ENCODE data around the gene GPR37. TPM values are rescaled to one million over a fixed set of nuclear protein-coding genes. Genes with fewer than 3 reads are reported as not detected.

Gene GPR37
- total RNA-seq, 1 experiment from 2014 or later = 1.3 TPM

DNA sequence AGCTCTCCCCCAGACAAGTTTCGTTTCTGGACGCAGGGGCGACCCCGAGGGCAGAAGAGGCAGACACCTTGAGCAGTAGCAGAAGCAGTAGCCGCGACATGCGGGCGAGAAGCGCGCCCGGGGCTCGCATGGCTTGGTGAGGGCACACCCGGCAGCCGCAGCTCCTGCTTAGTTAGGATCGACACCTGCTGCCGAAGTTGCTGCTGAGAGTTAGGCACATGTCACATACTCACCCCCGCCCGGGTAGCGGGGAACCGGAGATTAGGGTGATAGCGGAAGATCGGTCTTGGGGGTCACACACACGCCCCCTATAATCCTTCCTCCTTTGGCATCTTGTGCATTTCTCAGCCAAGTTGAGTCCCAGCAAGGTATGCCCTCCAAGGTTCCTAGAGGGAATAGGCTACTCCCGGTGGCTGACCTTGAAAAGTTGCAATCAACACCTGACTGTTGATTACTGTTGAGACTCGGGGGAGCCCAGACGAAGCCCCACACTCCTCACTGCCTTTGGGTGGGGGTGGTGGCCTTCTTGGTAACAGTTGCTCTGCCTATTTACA, 668 bp downstream of the GPR37 start:
- DNase-seq (ENCODE audit: low read depth, low spot score) = no peak
- in situ Hi-C loops (cut with HindIII; ENCODE audit: low pct_unique_long_range_greater_than_20kb, low sequenced_read_pairs) = no loop called here
- Histone ChIP-seq H3K27me3 (ENCODE audit: control insufficient read depth, insufficient read depth, low read length) (peaks cover 19% of the 10 kb centered on the region), H3K4me1 (ENCODE audit: control insufficient read depth, insufficient read depth, low read length) (no peaks in the 10 kb centered on the region; the same call in 1 of the 2 replicates), H3K4me3 (ENCODE audit: low read depth in 2 of 2, low read length in 2 of 2) (peak overlapping the region; percentile 51 to 56), H3K27ac (ENCODE audit: low read length) (no peak overlapping the region), H3K36me3 (ENCODE audit: control insufficient read depth, insufficient read depth, low read length) (no peaks in the 10 kb centered on the region), H3K9me3 (ENCODE audit: control insufficient read depth, insufficient read depth, low read depth, low read length) (no peaks in the 10 kb centered on the region)
- CTCF ChIA-PET = interaction anchor here (0.6 kb wide), 1 partner anchor 169 kb away, joined by 5 read pairs; no protein-coding TSS in a partner anchor
- TF ChIP-seq POLR2AphosphoS5 (IDR thresholded peaks at IDR 0.05; ENCODE audit: low read depth, low read length) (no peak), SIN3A (IDR thresholded peaks at IDR 0.05; ENCODE audit: borderline replicate concordance, insufficient read depth, low read depth, low read length) (no peak), TCF7L2 (IDR thresholded peaks at IDR 0.05; ENCODE audit: low read depth, low read length) (no peak)
- TF ChIP-seq, protein P1, sequence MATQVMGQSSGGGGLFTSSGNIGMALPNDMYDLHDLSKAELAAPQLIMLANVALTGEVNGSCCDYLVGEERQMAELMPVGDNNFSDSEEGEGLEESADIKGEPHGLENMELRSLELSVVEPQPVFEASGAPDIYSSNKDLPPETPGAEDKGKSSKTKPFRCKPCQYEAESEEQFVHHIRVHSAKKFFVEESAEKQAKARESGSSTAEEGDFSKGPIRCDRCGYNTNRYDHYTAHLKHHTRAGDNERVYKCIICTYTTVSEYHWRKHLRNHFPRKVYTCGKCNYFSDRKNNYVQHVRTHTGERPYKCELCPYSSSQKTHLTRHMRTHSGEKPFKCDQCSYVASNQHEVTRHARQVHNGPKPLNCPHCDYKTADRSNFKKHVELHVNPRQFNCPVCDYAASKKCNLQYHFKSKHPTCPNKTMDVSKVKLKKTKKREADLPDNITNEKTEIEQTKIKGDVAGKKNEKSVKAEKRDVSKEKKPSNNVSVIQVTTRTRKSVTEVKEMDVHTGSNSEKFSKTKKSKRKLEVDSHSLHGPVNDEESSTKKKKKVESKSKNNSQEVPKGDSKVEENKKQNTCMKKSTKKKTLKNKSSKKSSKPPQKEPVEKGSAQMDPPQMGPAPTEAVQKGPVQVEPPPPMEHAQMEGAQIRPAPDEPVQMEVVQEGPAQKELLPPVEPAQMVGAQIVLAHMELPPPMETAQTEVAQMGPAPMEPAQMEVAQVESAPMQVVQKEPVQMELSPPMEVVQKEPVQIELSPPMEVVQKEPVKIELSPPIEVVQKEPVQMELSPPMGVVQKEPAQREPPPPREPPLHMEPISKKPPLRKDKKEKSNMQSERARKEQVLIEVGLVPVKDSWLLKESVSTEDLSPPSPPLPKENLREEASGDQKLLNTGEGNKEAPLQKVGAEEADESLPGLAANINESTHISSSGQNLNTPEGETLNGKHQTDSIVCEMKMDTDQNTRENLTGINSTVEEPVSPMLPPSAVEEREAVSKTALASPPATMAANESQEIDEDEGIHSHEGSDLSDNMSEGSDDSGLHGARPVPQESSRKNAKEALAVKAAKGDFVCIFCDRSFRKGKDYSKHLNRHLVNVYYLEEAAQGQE (IDR thresholded peaks at IDR 0.05; ENCODE audit: insufficient read depth in 1 of 2, low read depth in 2 of 2, low read length in 1 of 2) = no peak
- TF ChIP-seq, protein P2, sequence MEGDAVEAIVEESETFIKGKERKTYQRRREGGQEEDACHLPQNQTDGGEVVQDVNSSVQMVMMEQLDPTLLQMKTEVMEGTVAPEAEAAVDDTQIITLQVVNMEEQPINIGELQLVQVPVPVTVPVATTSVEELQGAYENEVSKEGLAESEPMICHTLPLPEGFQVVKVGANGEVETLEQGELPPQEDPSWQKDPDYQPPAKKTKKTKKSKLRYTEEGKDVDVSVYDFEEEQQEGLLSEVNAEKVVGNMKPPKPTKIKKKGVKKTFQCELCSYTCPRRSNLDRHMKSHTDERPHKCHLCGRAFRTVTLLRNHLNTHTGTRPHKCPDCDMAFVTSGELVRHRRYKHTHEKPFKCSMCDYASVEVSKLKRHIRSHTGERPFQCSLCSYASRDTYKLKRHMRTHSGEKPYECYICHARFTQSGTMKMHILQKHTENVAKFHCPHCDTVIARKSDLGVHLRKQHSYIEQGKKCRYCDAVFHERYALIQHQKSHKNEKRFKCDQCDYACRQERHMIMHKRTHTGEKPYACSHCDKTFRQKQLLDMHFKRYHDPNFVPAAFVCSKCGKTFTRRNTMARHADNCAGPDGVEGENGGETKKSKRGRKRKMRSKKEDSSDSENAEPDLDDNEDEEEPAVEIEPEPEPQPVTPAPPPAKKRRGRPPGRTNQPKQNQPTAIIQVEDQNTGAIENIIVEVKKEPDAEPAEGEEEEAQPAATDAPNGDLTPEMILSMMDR (IDR thresholded peaks at IDR 0.05) = no peak
- POLR2A ChIA-PET = no interaction called here
- BruUV-seq (replicated peaks) = no TSS peak
- peak; percentile 62 for ATAC-seq
- intact Hi-C loops (cut with micrococcal nuclease; ENCODE audit: unreplicated experiment) = loop anchor here (1.0 kb wide), 1 partner anchor 21 kb away; no protein-coding TSS in a partner anchor

DNA sequence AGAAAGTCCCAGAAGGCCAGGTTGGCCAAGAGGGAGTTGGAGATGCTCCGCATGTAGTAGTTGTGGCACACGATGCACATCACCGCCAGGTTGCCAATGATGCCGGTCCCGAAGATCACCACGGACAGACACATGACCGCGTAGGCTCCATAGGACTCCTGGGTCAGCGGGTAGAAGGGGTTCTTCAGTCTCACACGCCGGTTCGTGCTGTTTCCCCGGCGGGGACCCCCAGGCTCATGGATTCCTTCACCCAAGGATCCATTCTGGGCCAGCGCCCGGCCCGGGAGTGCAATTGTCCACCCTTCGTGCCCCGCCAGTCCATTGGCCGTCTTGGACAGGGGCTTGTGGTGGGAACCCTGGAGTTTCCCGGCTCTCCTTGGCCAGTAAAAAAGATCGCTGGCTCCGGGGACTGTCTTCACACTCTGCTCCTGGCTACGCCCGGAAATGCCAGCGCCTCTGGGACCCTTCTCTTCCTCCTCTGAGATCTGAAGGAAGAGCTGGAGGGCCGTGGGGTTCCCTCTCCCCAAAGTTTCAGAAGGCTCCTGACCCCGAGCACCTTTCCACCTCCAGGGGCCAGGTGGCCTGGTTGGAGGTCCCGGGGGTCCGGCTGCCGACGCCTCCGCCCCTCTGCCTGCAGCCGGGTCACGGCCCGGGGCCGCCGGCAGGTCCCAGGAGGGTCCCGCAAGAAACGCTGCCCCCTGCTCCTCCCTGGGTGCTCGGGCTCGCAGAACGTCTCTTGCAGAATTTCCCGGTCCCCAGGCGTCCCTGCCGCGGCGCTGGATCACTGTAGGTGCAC, 1.3 kb downstream of the GPR37 start:
- TF ChIP-seq POLR2AphosphoS5 (IDR thresholded peaks at IDR 0.05; ENCODE audit: low read depth, low read length) = no peak
- TF ChIP-seq, protein P1 (IDR thresholded peaks at IDR 0.05; ENCODE audit: insufficient read depth in 1 of 2, low read depth in 2 of 2, low read length in 1 of 2) = no peak
- TF ChIP-seq, protein P2 (IDR thresholded peaks at IDR 0.05) = no peak
- no peak for TF ChIP-seq TCF7L2 (IDR thresholded peaks at IDR 0.05; ENCODE audit: low read depth, low read length)
- no peak for TF ChIP-seq SIN3A (IDR thresholded peaks at IDR 0.05; ENCODE audit: borderline replicate concordance, insufficient read depth, low read depth, low read length)
- CTCF ChIA-PET = no interaction called here
- no peak overlapping the region for H3K27ac ChIP-seq (ENCODE audit: low read length)

More for the DNA sequence above, 1.3 kb downstream of the GPR37 start:
- no peaks in the 10 kb centered on the region; the same call in 1 of the 2 replicates for H3K4me1 ChIP-seq (ENCODE audit: control insufficient read depth, insufficient read depth, low read length)
- H3K9me3 ChIP-seq (ENCODE audit: control insufficient read depth, insufficient read depth, low read depth, low read length) = no peaks in the 10 kb centered on the region
- POLR2A ChIA-PET = no interaction called here
- DNase-seq (ENCODE audit: low read depth, low spot score) (no peak), ATAC-seq (no peak)
- in situ Hi-C loops (cut with HindIII; ENCODE audit: low pct_unique_long_range_greater_than_20kb, low sequenced_read_pairs) = no loop called here
- intact Hi-C loops (cut with micrococcal nuclease; ENCODE audit: unreplicated experiment) = loop anchor here (1.0 kb wide), 1 partner anchor 20 kb away; no protein-coding TSS in a partner anchor
- H3K27me3 ChIP-seq (ENCODE audit: control insufficient read depth, insufficient read depth, low read length) = peaks cover 17% of the 10 kb centered on the region
- H3K36me3 ChIP-seq (ENCODE audit: control insufficient read depth, insufficient read depth, low read length) = no peaks in the 10 kb centered on the region
- peak overlapping the region; percentile 51 to 56 for H3K4me3 ChIP-seq (ENCODE audit: low read depth in 2 of 2, low read length in 2 of 2)
- no TSS peak for BruUV-seq (replicated peaks)

All from Panc1 (cell line).